CD4-positive, alpha-beta T cell treated with Interleukin-1 beta for 1 hour (primary cell): ENCODE measurements around the gene RHD.
"Not testable (repeated sequence)": the region's sequence is repeated elsewhere in the genome, so short reads cannot be mapped to it uniquely, and the experiment has no call there.

Experiments used
- DNase-seq, 2 donors: peaks; one replicate each; pipeline ENCODE4 v3.0.0-alpha.2; 2020 to 2022

RHD gene

GRCh38 chr1:25360596-25361581 is 88.6 kb downstream of the RHD start:
- no peak for DNase-seq

DNA sequence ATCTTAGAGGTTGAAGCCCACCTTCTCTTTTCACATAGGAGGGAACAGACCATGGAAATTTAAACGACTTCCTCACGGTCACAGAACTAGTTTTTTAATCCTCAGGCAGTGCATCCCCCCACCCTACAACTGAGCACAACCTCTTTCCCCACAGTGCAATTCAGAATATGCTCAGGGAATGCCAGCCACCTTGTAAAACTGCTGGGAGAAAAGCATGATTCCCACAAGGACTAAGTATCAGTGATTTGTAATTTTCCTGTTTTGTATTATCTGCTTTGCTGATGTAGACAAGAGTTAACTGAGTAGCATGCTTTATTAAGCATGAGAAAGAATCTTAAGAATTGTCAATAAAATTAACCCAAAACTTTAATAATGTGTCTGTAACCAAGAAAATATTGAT is 89.6 kb downstream of the RHD start:
- DNase-seq, result no peak

DNA sequence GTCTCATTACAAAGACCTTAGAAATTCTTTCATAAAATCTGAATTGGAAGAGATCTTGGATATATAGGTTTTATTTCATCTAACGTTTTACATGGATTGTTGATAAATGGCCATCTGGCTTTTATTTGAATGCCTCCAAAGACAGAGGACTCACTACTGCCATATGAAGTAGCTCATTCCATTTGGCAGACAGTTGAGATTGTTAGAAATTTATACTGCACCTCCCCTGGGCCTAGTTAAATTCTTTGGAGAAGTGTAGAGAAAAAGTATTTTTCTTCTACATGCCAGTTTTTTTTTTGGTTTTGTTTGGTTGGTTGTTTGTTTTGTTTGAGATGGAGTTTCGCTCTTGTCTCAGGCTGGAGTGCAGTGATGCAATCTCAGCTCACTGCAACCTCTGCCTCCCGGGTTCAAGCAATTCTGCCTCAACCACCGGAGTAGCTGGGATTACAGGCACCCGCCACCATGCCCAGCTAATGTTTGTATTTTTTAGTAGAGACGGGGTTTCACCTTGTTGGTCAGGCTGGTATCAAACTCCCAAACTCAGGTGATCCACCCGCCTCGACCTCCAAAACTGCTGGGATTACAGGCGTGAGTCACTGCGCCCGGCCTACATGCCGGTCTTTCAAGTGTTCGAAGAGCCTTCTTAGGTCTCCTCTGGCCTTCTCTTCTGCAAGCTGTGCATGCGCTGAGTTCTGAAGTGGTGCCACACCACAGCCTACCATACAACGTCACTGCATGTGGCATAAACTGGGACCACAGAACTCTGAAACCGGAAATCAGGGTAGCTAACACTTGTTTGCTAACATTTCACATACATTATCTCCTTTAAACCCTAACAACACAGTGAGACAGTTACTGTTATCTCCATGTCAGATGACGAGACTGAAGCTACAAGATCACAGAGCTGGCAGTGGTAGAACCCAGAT is 90.6 kb downstream of the RHD start:
- DNase-seq, result not testable (repeated sequence)

DNA sequence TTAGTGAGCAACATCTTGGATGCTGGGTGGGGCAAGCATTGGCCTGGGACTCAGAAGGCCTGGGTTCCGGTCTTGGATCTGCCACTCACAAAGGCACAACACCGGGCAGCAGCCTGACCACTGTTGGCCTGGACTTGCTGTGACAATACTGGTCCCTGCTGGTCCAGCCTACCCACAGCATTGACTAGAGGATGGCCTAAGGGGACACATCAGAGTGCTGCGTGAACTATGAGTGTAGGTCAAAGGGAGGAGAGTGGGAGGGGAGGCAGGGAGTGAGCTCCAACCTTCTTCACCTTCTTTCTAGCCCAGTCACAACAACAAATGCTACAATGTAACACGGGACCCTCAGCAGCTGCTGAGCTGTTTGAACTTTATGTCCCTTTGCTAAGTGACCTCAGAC is 96.9 kb downstream of the RHD start:
- DNase-seq, result no peak

DNA sequence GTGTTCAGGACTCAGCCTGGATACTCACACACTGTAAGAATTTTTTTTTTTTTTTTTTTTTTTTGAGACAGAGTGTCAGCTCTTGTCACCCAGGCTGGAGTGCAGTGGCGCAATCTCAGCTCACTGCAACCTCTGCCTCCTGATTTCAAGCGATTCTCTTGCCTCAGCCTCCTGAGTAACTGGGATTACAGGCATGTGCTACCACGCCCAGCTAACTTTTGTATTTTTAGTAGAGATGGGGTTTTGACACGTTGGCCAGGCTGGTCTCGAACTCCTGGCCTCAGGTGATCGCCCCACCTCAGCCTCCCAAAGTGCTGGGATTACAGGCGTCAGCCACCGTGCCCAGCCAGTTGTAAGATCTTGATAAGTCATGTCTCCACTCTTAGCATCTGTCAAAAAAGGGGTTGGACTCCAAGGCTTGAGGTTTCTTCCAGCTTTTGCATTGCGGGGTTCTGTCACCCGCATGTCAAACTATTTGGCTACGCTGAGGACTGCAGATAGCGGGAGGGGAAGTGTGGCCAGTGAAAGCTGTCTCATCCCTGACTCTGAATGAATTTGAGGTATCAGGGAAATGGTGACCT is 97.5 kb downstream of the RHD start:
- not testable (repeated sequence) for DNase-seq

GRCh38 chr1:25371757-25372156 is 99.4 kb downstream of the RHD start:
- DNase-seq, result not testable (repeated sequence)

GRCh38 chr1:25378367-25378766 is 106.1 kb downstream of the RHD start:
- not testable (repeated sequence) for DNase-seq
